ENCODE data around the gene USP53. TPM values are rescaled to one million over a fixed set of nuclear protein-coding genes. Genes with fewer than 3 reads are reported as not detected.
A peak's percentile ranks its signal among the peaks of the same experiment; 100 is the strongest.

The USP53 gene
- total and polyA plus RNA-seq, 9 of the 15 experiments (the other 6 are each of a cell fraction or from before 2014, with no cell fraction given) = 2.9 to 9.6 (median 8.3) TPM

DNA sequence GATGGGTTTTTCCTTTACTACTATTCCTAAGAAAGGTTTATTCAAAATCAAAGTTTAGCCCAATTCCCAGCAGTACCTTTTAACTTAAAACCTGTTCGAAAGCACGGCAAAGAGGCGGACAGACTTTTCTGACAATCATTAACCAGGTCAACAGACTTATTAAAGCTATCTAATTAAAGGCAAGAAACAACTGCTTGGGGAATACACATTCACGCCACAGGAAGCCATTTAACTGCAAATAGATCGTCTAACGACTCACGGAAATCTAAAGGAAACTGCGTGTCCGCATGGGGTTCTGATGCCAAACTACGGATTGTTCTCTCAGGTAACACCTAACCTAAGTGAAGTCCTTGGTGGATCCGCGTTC, 663 bp upstream of the USP53 start (continued):
- TF ChIP-seq, protein P1, sequence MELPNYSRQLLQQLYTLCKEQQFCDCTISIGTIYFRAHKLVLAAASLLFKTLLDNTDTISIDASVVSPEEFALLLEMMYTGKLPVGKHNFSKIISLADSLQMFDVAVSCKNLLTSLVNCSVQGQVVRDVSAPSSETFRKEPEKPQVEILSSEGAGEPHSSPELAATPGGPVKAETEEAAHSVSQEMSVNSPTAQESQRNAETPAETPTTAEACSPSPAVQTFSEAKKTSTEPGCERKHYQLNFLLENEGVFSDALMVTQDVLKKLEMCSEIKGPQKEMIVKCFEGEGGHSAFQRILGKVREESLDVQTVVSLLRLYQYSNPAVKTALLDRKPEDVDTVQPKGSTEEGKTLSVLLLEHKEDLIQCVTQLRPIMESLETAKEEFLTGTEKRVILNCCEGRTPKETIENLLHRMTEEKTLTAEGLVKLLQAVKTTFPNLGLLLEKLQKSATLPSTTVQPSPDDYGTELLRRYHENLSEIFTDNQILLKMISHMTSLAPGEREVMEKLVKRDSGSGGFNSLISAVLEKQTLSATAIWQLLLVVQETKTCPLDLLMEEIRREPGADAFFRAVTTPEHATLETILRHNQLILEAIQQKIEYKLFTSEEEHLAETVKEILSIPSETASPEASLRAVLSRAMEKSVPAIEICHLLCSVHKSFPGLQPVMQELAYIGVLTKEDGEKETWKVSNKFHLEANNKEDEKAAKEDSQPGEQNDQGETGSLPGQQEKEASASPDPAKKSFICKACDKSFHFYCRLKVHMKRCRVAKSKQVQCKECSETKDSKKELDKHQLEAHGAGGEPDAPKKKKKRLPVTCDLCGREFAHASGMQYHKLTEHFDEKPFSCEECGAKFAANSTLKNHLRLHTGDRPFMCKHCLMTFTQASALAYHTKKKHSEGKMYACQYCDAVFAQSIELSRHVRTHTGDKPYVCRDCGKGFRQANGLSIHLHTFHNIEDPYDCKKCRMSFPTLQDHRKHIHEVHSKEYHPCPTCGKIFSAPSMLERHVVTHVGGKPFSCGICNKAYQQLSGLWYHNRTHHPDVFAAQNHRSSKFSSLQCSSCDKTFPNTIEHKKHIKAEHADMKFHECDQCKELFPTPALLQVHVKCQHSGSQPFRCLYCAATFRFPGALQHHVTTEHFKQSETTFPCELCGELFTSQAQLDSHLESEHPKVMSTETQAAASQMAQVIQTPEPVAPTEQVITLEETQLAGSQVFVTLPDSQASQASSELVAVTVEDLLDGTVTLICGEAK (IDR thresholded peaks at IDR 0.05) = peak; percentile 54
- TF ChIP-seq, protein P1 (CRISPR knock-in tag; IDR thresholded peaks at IDR 0.05) = no peak
- TF ChIP-seq, protein P2, sequence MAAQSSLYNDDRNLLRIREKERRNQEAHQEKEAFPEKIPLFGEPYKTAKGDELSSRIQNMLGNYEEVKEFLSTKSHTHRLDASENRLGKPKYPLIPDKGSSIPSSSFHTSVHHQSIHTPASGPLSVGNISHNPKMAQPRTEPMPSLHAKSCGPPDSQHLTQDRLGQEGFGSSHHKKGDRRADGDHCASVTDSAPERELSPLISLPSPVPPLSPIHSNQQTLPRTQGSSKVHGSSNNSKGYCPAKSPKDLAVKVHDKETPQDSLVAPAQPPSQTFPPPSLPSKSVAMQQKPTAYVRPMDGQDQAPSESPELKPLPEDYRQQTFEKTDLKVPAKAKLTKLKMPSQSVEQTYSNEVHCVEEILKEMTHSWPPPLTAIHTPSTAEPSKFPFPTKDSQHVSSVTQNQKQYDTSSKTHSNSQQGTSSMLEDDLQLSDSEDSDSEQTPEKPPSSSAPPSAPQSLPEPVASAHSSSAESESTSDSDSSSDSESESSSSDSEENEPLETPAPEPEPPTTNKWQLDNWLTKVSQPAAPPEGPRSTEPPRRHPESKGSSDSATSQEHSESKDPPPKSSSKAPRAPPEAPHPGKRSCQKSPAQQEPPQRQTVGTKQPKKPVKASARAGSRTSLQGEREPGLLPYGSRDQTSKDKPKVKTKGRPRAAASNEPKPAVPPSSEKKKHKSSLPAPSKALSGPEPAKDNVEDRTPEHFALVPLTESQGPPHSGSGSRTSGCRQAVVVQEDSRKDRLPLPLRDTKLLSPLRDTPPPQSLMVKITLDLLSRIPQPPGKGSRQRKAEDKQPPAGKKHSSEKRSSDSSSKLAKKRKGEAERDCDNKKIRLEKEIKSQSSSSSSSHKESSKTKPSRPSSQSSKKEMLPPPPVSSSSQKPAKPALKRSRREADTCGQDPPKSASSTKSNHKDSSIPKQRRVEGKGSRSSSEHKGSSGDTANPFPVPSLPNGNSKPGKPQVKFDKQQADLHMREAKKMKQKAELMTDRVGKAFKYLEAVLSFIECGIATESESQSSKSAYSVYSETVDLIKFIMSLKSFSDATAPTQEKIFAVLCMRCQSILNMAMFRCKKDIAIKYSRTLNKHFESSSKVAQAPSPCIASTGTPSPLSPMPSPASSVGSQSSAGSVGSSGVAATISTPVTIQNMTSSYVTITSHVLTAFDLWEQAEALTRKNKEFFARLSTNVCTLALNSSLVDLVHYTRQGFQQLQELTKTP (IDR thresholded peaks at IDR 0.05; ENCODE audit: low read depth in 1 of 2, partially characterized antibody in 2 of 2) = peak in 1 of 2 experiments; percentile 43
- TF ChIP-seq NFXL1 (CRISPR knock-in tag; IDR thresholded peaks at IDR 0.05) (no peak), ERF (CRISPR knock-in tag; IDR thresholded peaks at IDR 0.05) (0 out of 2 replicates have a peak, but pooled peaks have one; percentile 26), SAFB2 (IDR thresholded peaks at IDR 0.05; ENCODE audit: borderline replicate concordance, low read depth, low read length, severe bottlenecking) (no peak), BCOR (IDR thresholded peaks at IDR 0.05) (0 out of 2 replicates have a peak, but pooled peaks have one; percentile 40), CSDE1 (IDR thresholded peaks at IDR 0.05) (0 out of 4 replicates have a peak, but pooled peaks of 1 of the 2 experiments have one; percentile 20), TAF15 (IDR thresholded peaks at IDR 0.05; ENCODE audit: low read depth, low read length) (no peak), STAT5B (CRISPR knock-in tag; IDR thresholded peaks at IDR 0.05) (no peak), ZNF134 (CRISPR knock-in tag; conservative IDR thresholded peaks at IDR 0.05) (0 out of 2 replicates have a peak, but pooled peaks have one; percentile 16)
- TF ChIP-seq, protein P3, sequence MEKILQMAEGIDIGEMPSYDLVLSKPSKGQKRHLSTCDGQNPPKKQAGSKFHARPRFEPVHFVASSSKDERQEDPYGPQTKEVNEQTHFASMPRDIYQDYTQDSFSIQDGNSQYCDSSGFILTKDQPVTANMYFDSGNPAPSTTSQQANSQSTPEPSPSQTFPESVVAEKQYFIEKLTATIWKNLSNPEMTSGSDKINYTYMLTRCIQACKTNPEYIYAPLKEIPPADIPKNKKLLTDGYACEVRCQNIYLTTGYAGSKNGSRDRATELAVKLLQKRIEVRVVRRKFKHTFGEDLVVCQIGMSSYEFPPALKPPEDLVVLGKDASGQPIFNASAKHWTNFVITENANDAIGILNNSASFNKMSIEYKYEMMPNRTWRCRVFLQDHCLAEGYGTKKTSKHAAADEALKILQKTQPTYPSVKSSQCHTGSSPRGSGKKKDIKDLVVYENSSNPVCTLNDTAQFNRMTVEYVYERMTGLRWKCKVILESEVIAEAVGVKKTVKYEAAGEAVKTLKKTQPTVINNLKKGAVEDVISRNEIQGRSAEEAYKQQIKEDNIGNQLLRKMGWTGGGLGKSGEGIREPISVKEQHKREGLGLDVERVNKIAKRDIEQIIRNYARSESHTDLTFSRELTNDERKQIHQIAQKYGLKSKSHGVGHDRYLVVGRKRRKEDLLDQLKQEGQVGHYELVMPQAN (IDR thresholded peaks at IDR 0.05; ENCODE audit: borderline replicate concordance) = peak; percentile 54; the same call in 1 of the 2 replicates
